Right atrium auricular region (tissue), 2 donors: Measurements from ENCODE around the gene ZNF224. TPM values are rescaled to one million over a fixed set of nuclear protein-coding genes. Genes with fewer than 3 reads are reported as not detected.
"Not testable (repeated sequence)": the region's sequence is repeated elsewhere in the genome, so short reads cannot be mapped to it uniquely, and the experiment has no call there.

Experiments used
- DNase-seq: peaks from one replicate; pipeline ENCODE4 v3.0.0-alpha.2; 2019; ENCODE audit warnings: low spot score
- H3K27ac ChIP-seq, 2 donors: fragments of 200-600 bp; sonication (generic); 1 replicate in 1 of 2; 2 replicates in 1 of 2; pipeline ENCODE4 v1.5.1; 2016 to 2019
- H3K27me3 ChIP-seq, 2 donors: fragments of 200-600 bp; sonication (generic); one replicate each; pipeline versions ENCODE4 v1.5.1 to v1.6.0; 2017 to 2019
- H3K36me3 ChIP-seq: fragments of 200-600 bp; sonication (generic); one replicate; pipeline ENCODE4 v1.5.1; 2016
- H3K4me1 ChIP-seq, 2 donors: fragments of 200-600 bp; sonication (generic); one replicate each; pipeline versions ENCODE4 v1.5.1 to v1.6.0; 2017 to 2019
- H3K4me3 ChIP-seq, 2 donors: fragments of 200-600 bp; sonication (generic); 1 replicate in 1 of 2; 2 replicates in 1 of 2; pipeline ENCODE4 v1.5.1; 2017 to 2019; ENCODE audit warnings: mild to moderate bottlenecking in 1 of 2, moderate library complexity in 1 of 2
- H3K9me3 ChIP-seq, 2 donors: fragments of 200-600 bp; sonication (generic); one replicate each; pipeline ENCODE4 v1.5.1; 2019
- CTCF ChIP-seq, 2 donors: fragments of 200-600 bp; sonication (generic); IDR thresholded peaks; one replicate each; pipeline ENCODE4 v1.5.1; 2019; ENCODE audit warnings: antibody characterized with exemption in 2 of 2
- total RNA-seq, 2 donors: library from RNA; depleted of rRNA; stranded (reverse); fragments of >200 nt; gene quantifications; one replicate each; pipeline ENCODE4 v1.1.0, GENCODE V29; 2016

ZNF224 gene
- total RNA-seq, 2 donors from 2014 or later, result 7.8 to 19.0 TPM

DNA sequence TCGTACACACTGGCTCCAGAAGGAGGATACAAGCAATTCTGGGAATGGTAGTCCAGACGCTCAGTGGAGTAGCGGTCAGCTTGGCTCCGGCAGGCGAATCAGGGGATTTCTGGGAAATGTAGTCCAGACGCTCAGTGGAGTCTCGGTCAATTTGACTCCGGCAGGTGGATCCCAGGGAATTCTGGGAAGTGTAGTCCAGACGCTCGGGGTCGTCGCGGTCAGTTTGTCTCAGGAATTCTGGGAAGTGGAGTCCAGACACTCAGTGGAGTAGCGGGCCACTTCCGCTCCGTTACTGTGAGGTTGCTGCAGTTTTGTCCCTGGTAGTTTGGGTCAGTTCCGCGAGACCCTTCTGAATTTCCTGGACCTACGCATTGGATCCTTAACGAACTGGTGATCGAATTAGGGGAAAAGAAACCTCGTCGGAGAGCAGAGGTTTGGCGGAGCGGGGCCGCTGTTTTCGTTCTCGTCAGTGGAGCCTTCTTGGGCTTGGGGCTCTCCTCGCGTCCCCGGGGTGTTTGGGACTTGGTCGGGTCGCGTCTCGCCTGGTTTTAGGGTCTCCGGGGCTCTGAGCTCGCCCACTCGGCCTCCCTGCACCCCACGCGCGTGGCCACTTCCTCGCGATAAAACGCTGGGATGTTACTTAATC, 19.1 kb downstream of the ZNF224 start, which contains the start of gene ZNF225:
Gene ZNF225 (plus strand): TSS at position 262 of the 646 bp plus-strand sequence. CDS start 2,429 bp downstream, outside the sequence.
- peak within 1 kb of the TSS; percentile 69 to 84 for H3K4me3 ChIP-seq
- no peaks in the 10 kb centered on the region for H3K27me3 ChIP-seq
- H3K36me3 ChIP-seq, result peaks cover 23% of the 10 kb centered on the region
- H3K4me1 ChIP-seq, result peaks cover 0 to 18% of the 10 kb centered on the region in 2 donors
- DNase-seq, result peak; percentile 98
- peaks cover 8 to 20% of the 10 kb centered on the region in 2 donors for H3K9me3 ChIP-seq
- peak within 1 kb of the TSS; percentile 70 to 80 for H3K27ac ChIP-seq
- TF ChIP-seq CTCF (IDR thresholded peaks at IDR 0.05), result no peak

DNA sequence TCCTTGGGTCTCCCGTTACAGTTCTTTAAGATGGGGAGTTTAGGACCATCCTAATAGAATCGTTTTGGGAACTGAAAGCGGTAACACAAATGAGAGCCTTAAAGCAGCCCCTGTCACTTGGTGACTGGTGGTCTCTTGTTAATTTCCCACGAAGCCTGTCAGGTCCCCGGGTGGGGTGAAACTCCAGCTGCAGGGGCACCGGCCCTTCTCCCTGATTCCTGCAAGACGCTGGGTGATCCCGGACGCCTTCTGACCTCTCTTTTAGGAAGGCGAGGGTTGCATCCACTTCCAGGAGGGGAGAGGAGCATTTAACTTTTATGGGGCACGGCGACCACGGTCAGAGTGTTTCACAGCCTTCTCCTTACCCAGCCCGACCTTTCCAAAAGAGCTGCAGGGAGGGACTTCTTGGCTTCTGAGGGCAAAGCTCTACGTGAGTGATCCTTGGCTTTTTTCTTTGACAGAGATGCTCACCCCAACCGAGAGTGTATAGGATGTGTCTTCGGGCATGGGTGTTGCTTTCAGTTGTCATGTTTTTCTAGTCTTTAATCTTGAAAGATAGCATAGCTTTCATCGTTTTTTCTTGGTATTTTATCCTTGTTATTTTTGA, 19.7 kb downstream of the ZNF224 start:
- DNase-seq, result no peak
- H3K9me3 ChIP-seq, result peaks cover 7 to 16% of the 10 kb centered on the region in 2 donors
- peaks cover 0 to 18% of the 10 kb centered on the region in 2 donors for H3K4me1 ChIP-seq
- no peak for TF ChIP-seq CTCF (IDR thresholded peaks at IDR 0.05)
- H3K36me3 ChIP-seq, result peaks cover 26% of the 10 kb centered on the region
- no peaks in the 10 kb centered on the region for H3K27me3 ChIP-seq
- peak overlapping the region; percentile 70 to 80 for H3K27ac ChIP-seq
- H3K4me3 ChIP-seq, result peak overlapping the region; percentile 69 to 84

DNA sequence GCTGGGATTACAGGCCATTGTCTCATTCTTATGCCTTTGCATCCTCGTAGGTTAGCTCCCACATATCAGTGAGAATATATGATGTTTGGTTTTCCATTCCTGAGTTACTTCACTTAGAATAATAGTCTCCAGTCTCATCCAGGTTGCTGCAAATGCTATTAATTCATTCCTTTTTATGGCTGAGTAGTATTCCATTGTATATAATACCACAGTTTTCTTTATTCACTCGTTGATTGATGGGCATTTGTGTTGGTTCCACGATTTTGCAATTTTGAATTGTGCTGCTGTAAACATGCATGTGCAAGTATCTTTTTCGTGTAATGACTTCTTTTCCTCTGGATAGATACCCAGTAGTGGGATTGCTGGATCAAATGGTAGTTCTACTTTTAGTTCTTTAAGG, 27.0 kb downstream of the ZNF224 start:
- H3K27ac ChIP-seq, H3K27me3 ChIP-seq, H3K4me1 ChIP-seq, H3K9me3 ChIP-seq, H3K4me3 ChIP-seq, DNase-seq: not testable (repeated sequence)
- peaks cover 82% of the 10 kb centered on the region for H3K36me3 ChIP-seq

DNA sequence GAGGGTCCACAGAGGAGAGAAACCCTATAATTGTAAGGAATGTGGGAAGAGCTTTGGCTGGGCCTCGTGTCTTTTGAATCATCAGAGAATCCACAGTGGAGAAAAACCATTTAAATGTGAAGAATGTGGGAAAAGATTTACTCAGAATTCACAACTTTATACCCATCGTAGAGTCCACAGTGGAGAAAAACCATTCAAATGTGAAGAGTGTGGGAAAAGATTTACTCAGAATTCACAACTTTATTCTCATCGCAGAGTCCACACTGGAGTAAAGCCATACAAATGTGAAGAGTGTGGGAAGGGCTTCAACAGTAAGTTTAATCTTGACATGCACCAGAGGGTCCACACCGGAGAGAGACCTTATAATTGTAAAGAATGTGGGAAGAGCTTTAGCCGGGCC, 37.8 kb downstream of the ZNF224 start:
- no peak overlapping the region for H3K27ac ChIP-seq
- H3K4me3 ChIP-seq, result no peak overlapping the region
- peaks cover 0 to 22% of the 10 kb centered on the region in 2 donors for H3K9me3 ChIP-seq
- DNase-seq, result no peak
- TF ChIP-seq CTCF (IDR thresholded peaks at IDR 0.05), result no peak
- H3K27me3 ChIP-seq, result no peaks in the 10 kb centered on the region
- no peaks in the 10 kb centered on the region for H3K4me1 ChIP-seq
- peaks cover 48% of the 10 kb centered on the region for H3K36me3 ChIP-seq

- Histone ChIP-seq H3K4me3 (peak within 1 kb of the TSS; percentile 92 to 95), H3K27me3 (no peaks in the 10 kb centered on the region), H3K36me3 (peaks cover 18% of the 10 kb centered on the region), H3K27ac (peak within 1 kb of the TSS; percentile 83 to 86), H3K9me3 (no peaks in the 10 kb centered on the region), H3K4me1 (peaks cover 0 to 24% of the 10 kb centered on the region in 2 donors)
- TF ChIP-seq CTCF (IDR thresholded peaks at IDR 0.05), result peak in 1 of 2 donors; percentile 22
- DNase-seq, result peak; percentile 78
Observed at GRCh38 chr19:44141191-44142058, 47.3 kb downstream of the ZNF224 start, which contains the start of gene ZNF234. ZNF234 (plus strand) TSS chr19:44141554; CDS start chr19:44144633, 3,079 bp downstream.

DNA sequence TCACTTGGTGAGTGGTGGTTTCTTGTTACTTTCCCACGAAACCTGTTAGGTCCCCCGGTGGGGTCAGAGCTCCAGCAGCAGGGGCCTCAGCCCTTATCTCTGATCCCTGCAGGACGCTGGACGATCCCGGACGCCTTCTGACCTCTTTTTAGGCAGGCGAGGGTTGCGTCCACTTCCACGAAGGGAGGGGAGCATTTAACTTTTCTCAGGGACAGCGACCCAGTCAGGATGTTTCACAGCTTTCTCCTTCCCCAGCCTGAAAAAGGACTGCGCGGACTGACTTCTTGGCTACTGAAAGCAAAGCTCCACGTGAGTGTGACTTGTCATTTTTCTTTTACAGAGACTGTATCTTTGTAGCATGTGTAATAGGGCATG, 47.9 kb downstream of the ZNF224 start:
- peaks cover 0 to 24% of the 10 kb centered on the region in 2 donors for H3K4me1 ChIP-seq
- H3K36me3 ChIP-seq, result peaks cover 22% of the 10 kb centered on the region
- no peaks in the 10 kb centered on the region for H3K27me3 ChIP-seq
- H3K9me3 ChIP-seq, result no peaks in the 10 kb centered on the region
- no peak for TF ChIP-seq CTCF (IDR thresholded peaks at IDR 0.05)
- peak overlapping the region; percentile 83 to 86 for H3K27ac ChIP-seq
- H3K4me3 ChIP-seq, result peak overlapping the region; percentile 92 to 95
- no peak for DNase-seq
